MM.1S (cell line): Measurements from ENCODE around the gene MARCHF10.

Experiments
- DNase-seq: peaks from one replicate; pipeline ENCODE4 v3.0.0-alpha.2; 2015
- H2AFZ ChIP-seq: fragments of 300-600 bp; sonication (generic); 2 replicates; pipeline ENCODE4 v1.6.0; 2016; ENCODE audit warnings: antibody characterized with exemption, low read length
- H3F3A ChIP-seq: fragments of 300-600 bp; sonication (generic); 2 replicates; pipeline ENCODE4 v1.6.1; 2016; ENCODE audit warnings: mild to moderate bottlenecking, antibody characterized with exemption, low read length, moderate library complexity, mixed read lengths; ENCODE audit not compliant: insufficient read depth
- H3K27ac ChIP-seq: fragments of 300-600 bp; sonication (generic); 2 replicates; pipeline ENCODE4 v1.5.1; 2016; ENCODE audit warnings: mild to moderate bottlenecking, low read length
- H3K27me3 ChIP-seq: fragments of 300-600 bp; sonication (generic); replicated peaks from 2 replicates; pipeline ENCODE4 v1.6.0; 2016; ENCODE audit warnings: low read length; ENCODE audit not compliant: insufficient read depth
- H3K36me3 ChIP-seq: fragments of 300-600 bp; sonication (generic); replicated peaks from 2 replicates; pipeline ENCODE4 v1.6.1; 2016; ENCODE audit warnings: mild to moderate bottlenecking, low read length, mixed read lengths; ENCODE audit not compliant: insufficient read depth
- H3K4me1 ChIP-seq: fragments of 300-600 bp; sonication (generic); 2 replicates; pipeline ENCODE4 v1.6.1; 2016; ENCODE audit warnings: low read length, mixed read lengths
- H3K4me2 ChIP-seq: fragments of 300-600 bp; sonication (generic); 2 replicates; pipeline ENCODE4 v1.6.0; 2016; ENCODE audit warnings: low read depth, low read length
- H3K4me3 ChIP-seq: fragments of 300-600 bp; sonication (generic); 2 replicates; pipeline ENCODE4 v1.5.1; 2016; ENCODE audit warnings: low read length, mixed read lengths
- H3K79me2 ChIP-seq: fragments of 300-600 bp; sonication (generic); 2 replicates; pipeline ENCODE4 v1.6.1; 2016; ENCODE audit warnings: mixed run types, low read length, mixed read lengths
- H3K9ac ChIP-seq: fragments of 300-600 bp; sonication (generic); 2 replicates; pipeline ENCODE4 v1.6.1; 2016; ENCODE audit warnings: low read length, mixed read lengths
- H3K9me2 ChIP-seq: fragments of 300-600 bp; sonication (generic); replicated peaks from 2 replicates; pipeline ENCODE4 v1.6.1; 2016; ENCODE audit warnings: mild to moderate bottlenecking, low read length, mixed read lengths; ENCODE audit not compliant: insufficient read depth
- H3K9me3 ChIP-seq: fragments of 300-600 bp; sonication (generic); replicated peaks from 2 replicates; pipeline ENCODE4 v1.6.1; 2016; ENCODE audit warnings: mild to moderate bottlenecking, low read length, mixed read lengths; ENCODE audit not compliant: insufficient read depth
- H4K20me1 ChIP-seq: fragments of 300-600 bp; sonication (generic); 2 replicates; pipeline ENCODE4 v1.6.1; 2016; ENCODE audit warnings: mild to moderate bottlenecking, low read length, moderate library complexity, mixed read lengths; ENCODE audit not compliant: insufficient read depth
- EZH2 ChIP-seq: fragments of 300-600 bp; sonication (generic); optimal IDR thresholded peaks from 2 replicates; pipeline ENCODE3; 2017; ENCODE audit warnings: low read depth, mild to moderate bottlenecking, antibody characterized with exemption, low read length, mixed read lengths
- EZH2phosphoT487 ChIP-seq: fragments of 300-600 bp; sonication (generic); IDR thresholded peaks from 2 replicates; pipeline ENCODE4 v1.6.1; 2018; ENCODE audit warnings: antibody characterized with exemption, low read length
- TF ChIP-seq, protein P1 (sequence below): fragments of 300-600 bp; sonication (generic); IDR thresholded peaks from 2 replicates; pipeline ENCODE4 v1.5.1; 2016; ENCODE audit warnings: antibody characterized with exemption, low read length, mixed read lengths

MARCHF10 gene

DNA sequence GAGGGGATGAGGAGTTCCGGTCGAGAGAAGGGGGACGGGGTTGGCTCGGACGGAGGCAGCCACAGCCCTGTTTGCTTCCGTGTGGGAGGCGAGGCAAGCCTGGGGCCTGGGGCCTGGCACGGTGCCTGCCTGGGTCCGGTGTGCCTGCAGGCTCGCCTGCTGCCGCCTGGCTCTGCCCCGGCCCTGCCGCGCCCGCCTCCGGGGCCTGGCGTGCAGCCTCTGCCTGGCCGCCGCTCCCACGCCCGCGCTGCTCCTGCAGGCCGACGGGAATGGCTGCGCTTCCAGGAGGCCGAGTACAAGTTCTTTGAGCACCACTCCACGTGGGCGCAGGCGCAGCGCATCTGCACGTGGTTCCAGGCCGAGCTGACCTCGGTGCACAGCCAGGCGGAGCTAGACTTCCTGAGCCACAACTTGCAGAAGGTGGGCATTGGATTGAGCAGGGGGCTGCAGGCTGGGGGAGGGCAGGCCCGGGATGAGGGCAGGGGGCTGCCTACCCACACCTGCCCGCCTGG, 127.5 kb downstream of the MARCHF10 start:
- TF ChIP-seq EZH2 (no peak), EZH2phosphoT487 (no peak)
- TF ChIP-seq, protein P1, sequence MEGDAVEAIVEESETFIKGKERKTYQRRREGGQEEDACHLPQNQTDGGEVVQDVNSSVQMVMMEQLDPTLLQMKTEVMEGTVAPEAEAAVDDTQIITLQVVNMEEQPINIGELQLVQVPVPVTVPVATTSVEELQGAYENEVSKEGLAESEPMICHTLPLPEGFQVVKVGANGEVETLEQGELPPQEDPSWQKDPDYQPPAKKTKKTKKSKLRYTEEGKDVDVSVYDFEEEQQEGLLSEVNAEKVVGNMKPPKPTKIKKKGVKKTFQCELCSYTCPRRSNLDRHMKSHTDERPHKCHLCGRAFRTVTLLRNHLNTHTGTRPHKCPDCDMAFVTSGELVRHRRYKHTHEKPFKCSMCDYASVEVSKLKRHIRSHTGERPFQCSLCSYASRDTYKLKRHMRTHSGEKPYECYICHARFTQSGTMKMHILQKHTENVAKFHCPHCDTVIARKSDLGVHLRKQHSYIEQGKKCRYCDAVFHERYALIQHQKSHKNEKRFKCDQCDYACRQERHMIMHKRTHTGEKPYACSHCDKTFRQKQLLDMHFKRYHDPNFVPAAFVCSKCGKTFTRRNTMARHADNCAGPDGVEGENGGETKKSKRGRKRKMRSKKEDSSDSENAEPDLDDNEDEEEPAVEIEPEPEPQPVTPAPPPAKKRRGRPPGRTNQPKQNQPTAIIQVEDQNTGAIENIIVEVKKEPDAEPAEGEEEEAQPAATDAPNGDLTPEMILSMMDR = no peak
- no peaks in the 10 kb centered on the region for H3K9me3 ChIP-seq
- no peak overlapping the region for H3K4me3 ChIP-seq
- H3K9ac ChIP-seq = no peak overlapping the region
- H3K4me2 ChIP-seq = no peak overlapping the region
- no peak overlapping the region for H3K27ac ChIP-seq
- no peaks in the 10 kb centered on the region for H3F3A ChIP-seq
- H3K27me3 ChIP-seq = no peaks in the 10 kb centered on the region
- H3K4me1 ChIP-seq = no peaks in the 10 kb centered on the region
- no peaks in the 10 kb centered on the region for H3K79me2 ChIP-seq
- H4K20me1 ChIP-seq = no peaks in the 10 kb centered on the region
- H2AFZ ChIP-seq = no peak overlapping the region
- DNase-seq = no peak
- H3K9me2 ChIP-seq = no peaks in the 10 kb centered on the region
- no peaks in the 10 kb centered on the region for H3K36me3 ChIP-seq

DNA sequence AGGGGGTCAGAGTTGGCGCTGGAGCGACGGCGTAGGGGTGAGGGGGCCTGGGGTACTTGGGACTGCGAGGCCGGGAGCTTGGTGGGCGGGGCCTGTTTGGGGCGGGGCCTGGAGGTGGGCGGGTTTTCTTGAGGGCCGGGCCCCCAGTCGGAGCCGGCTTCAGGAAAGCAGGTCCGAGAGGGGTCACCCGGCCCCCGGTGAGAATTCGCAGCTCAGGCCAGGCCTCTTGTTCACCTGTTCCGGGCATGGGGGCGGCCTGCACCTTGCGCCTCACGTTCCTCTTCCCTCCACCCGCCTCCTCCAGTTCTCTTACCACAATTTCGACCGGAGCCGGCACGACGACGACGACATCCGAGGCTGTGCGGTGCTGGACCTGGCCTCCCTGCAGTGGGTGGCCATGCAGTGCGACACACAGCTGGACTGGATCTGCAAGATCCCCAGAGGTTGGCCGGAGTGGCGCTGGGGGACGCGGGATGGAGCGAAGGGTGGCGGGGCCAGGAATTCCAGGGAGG, 128.2 kb downstream of the MARCHF10 start:
- no peaks in the 10 kb centered on the region for H3K4me1 ChIP-seq
- H3K9me3 ChIP-seq = no peaks in the 10 kb centered on the region
- H3K9me2 ChIP-seq = no peaks in the 10 kb centered on the region
- H3K4me2 ChIP-seq = no peak overlapping the region
- H3K27me3 ChIP-seq = no peaks in the 10 kb centered on the region
- no peak overlapping the region for H3K4me3 ChIP-seq
- H3K36me3 ChIP-seq = no peaks in the 10 kb centered on the region
- H3K27ac ChIP-seq = no peak overlapping the region
- H3K9ac ChIP-seq = no peak overlapping the region
- H2AFZ ChIP-seq = no peak overlapping the region
- no peak for DNase-seq
- TF ChIP-seq, protein P1 = no peak
- TF ChIP-seq EZH2 = no peak
- TF ChIP-seq EZH2phosphoT487 = no peak
- no peaks in the 10 kb centered on the region for H3F3A ChIP-seq
- H4K20me1 ChIP-seq = no peaks in the 10 kb centered on the region
- no peaks in the 10 kb centered on the region for H3K79me2 ChIP-seq

DNA sequence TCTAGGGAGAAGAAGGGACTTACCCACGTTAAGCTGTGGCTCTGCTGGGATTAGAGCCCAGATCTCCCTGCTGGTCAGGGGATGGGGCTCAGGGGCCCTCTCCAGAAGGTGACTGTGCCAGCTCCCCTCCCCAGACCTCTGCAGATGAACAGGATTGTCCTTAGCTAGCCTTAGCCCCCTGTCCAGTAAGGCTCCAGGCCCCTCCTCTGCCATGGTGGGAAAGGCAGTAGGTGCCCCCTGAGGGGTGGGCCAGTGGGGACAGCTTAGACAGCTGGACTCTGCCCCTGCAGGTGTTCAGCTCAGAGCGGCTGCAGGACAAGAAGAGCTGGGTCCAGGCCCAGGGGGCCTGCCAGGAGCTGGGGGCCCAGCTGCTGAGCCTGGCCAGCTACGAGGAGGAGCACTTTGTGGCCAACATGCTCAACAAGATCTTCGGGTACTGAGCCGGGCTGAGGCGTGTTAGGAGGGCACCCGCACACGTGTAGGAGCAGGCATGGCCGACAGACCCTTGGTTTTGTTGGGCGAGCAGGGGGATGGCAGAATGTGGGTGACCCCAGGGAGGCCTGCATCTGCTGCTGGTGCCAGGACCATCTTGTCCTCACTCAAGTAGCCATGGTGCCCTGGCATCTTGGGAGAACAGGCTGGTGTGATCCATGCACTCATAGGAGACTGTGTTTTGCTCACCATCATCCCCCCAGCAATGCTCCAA, 129.7 kb downstream of the MARCHF10 start:
- H4K20me1 ChIP-seq = no peaks in the 10 kb centered on the region
- H3K9me2 ChIP-seq = no peaks in the 10 kb centered on the region
- no peaks in the 10 kb centered on the region for H3K4me1 ChIP-seq
- H3K36me3 ChIP-seq = no peaks in the 10 kb centered on the region
- no peak for DNase-seq
- no peaks in the 10 kb centered on the region for H3K79me2 ChIP-seq
- H3K9ac ChIP-seq = no peak overlapping the region
- no peaks in the 10 kb centered on the region for H3K27me3 ChIP-seq
- H3K4me2 ChIP-seq = no peak overlapping the region
- H3K27ac ChIP-seq = no peak overlapping the region
- H3K9me3 ChIP-seq = no peaks in the 10 kb centered on the region
- H2AFZ ChIP-seq = no peak overlapping the region
- H3F3A ChIP-seq = no peaks in the 10 kb centered on the region
- H3K4me3 ChIP-seq = no peak overlapping the region
- no peak for TF ChIP-seq EZH2
- TF ChIP-seq EZH2phosphoT487 = no peak
- TF ChIP-seq, protein P1 = no peak
